HEK293T (cell line): Measurements from ENCODE around the gene APOL2.

Source experiments
- FOXA1 ChIP-seq: fragments of 450-650 bp; IDR thresholded peaks from 2 replicates; pipeline ENCODE4 v1.6.1; 2016; ENCODE audit warnings: mild to moderate bottlenecking
- FOXM1 ChIP-seq: fragments of 450-650 bp; IDR thresholded peaks from 2 replicates; pipeline ENCODE4 v1.6.1; 2017; ENCODE audit warnings: mild to moderate bottlenecking, borderline replicate concordance
- HDGF ChIP-seq: fragments of 450-650 bp; IDR thresholded peaks from 2 replicates; pipeline ENCODE4 v1.6.1; 2017; ENCODE audit warnings: antibody characterized with exemption, borderline replicate concordance

DNA sequence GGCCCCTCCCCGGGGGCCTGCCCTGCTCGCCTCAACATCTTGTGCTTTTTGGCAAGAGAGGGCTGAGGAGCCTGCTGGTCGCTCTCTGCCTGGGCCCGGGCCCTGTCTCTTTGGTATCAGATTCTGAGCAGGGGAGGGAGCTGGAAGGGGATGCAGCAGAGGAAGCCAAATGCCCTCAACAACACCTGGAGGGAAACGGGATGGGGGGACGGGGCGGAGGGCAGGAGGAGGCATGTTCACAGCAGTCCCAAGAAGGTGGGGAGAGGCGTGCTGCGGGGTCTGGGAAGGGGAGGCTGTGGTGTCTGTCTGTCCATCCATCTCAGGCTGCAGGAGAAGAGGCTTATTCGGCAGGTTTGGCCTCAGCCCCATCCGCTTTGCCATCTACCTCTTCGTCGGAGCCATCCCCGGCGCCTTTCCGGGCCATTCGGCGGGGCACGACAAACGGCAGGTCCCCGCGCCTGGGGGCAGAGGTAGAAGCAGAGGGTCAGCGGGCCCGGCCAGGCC lies 43.1 kb upstream of the APOL2 start:
- TF ChIP-seq FOXA1 (no peak), HDGF (no peak), FOXM1 (no peak)
